NCI-H2081 (cell line): Measurements from ENCODE around the gene ITPRID1.

ENCODE experiments used
- DNase-seq, 2 experiments: peaks; one replicate each; lab custom pipeline; 2025; lab: John Stamatoyannopoulos, UW

Gene ITPRID1

DNA sequence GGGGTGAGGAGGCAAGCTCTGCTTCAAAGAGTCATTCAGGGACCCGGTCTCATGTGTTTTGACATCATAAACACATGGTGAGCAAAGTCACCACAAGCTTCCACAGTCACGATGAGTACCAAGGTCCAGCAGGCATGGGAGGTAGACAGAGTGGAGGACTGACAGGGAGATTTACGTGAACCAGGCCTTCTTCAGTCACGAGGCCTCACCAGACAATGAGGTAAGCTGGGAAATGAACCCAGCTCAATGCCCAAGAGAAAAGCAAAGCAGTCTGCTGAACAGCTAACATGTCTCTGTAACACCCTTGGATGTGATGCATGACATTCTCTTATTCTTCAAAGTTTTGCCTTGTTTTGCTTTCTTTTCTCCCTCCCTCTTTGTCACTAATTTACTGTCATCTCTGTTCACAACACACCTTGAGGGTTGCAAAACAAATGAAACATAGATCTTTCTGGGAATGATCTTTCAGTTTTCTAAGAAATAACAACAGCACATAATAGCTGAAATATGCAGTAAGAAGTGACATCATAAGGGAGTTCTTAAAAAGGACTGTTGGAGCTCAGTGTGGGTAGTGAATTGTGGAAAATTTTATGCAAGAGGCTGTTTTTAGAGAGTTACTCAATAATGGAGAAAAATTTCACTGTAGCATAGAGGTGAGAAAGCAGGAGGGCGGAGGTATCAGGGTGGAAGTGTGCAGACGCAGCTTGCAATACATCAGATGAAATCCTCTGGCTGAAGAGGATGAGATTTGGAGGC lies 182.1 kb downstream of the ITPRID1 start:
- DNase-seq: no peak

DNA sequence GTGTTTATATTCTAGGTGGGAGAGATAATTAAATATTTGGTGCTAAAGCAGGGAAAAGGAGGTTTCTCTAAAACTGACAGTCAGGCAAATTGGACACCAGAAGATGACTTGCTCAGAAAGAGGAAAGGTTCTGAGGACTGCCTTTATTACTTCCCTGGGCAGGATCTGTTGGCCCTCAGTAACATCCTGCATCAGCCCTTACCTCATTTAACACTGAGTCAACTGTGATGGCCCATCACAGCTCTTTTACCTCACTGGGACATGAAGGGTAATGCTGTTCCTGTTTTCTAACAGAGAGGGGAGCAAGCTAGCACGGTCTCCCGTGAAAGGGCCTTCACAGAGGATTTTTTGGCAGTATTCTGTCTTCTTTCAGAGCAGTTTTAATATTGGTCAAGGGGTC lies 185.2 kb downstream of the ITPRID1 start:
- DNase-seq: no peak

DNA sequence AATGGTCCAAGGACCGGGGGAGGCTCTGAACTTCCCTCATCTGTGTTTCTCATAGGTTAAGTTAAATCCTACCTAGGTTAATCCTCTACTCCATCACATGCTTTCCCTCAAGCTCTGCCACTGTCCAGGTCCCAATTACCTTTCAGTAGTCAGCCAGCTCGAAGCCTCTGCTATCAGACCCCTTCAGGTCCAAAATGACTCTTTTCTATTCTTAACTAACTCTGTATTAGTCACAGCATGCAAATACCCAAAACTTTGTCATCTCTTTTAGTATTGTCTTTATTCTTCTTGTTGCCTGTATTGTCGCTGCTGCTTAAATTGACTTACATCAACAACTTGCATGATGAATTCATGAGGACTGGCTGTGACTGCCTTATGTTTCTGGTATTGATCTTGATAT lies 188.5 kb downstream of the ITPRID1 start:
- no peak for DNase-seq

DNA sequence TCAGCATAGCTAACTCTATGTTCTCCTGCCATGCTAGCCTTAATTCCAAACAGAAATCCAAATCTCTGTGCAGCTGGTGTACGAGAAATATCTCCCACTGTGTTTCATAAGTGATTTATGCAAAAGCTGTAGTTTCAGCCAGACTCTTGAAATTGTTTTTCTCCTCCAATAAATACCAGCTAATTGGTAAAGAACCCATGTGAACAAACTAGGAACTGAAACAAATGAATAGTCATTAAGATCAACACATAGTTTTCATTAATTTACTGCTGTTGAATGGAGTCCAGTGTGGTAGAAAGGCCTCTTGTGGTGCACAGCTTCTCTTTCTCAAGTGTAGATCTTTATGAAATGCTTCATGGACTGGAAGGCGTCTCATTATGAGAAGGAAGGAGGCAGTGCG lies 191.5 kb downstream of the ITPRID1 start:
- DNase-seq: no peak

DNA sequence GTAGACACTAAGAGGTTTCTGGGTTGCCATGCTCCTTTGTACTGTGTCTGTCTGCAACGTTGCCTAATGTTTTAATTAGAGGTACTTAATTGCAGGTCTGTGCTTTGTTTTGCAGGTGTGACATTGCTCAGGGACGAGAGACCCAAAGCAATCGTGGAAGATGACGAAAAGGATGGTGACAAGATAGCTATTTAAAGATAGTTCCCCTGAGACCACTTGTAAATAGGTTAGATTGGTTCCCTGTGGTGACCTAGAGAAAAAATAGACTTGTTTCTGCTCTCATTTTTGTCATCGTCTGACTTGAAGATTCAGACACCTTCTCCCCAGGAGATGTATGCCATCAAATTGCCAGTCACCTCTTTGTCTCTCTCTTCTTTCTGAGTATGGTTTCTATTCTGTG lies 193.2 kb downstream of the ITPRID1 start:
- no peak for DNase-seq
